Stimulated activated naive CD8-positive, alpha-beta T cell treated with anti-CD3 and anti-CD28 coated beads, Interleukin-15, Interleukin-2, amounts not matched to agents 100 U/mL and 50 U/mL, for 24 hours (primary cell): ENCODE data around the gene TTC1.
"Not testable (repeated sequence)": the region's sequence is repeated elsewhere in the genome, so short reads cannot be mapped to it uniquely, and the experiment has no call there.

ENCODE experiments used
- ATAC-seq: fragments of 150-1000 bp; cut with Tn5 transposase; one replicate; pipeline ENCODE4 v1.10.0; 2021
- DNase-seq: peaks from one replicate; pipeline ENCODE4 v3.0.0; 2021

TTC1 gene

GRCh38 chr5:160042671-160043070, 33.7 kb downstream of the TTC1 start:
- ATAC-seq (no peak), DNase-seq (no peak)

DNA sequence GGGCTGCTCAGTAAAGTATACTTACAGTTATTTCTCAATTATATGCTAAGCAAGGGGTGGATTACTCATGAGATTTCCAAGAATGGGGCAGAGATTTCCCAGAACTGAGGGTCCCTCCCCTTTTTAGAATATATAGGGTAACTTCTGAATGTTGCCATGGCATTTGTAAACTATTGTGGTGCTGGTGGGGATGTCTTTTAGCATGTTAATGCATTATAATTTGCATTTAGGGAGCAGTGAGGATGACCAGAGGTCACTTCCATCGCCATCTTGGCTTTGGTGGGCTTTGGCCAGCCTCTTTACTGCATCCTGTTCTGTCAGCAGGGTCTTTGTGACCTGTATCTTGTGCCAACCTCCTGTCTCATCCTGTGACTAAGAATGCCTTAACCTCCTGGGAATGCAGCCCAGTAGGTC, 35.5 kb downstream of the TTC1 start:
- no peak for ATAC-seq
- DNase-seq: no peak

DNA sequence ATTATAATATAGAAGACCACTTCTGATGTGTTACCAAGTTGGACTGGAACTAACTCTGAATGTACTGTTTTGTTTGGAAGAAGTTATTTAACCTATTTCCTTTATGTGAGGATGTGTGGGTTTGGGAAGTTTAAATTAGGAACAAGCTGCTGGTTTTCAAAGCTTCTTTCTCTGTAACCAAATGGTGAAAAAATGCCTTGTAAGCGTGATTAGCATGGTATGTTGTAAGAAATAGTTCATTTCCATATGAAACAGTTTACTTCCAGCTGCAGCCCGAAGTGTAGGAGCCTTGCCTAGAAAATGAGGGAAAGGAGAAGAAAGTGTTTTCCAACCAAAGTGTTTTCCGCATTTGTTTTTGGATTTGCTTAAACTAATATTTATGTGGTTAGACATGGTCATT, 36.0 kb downstream of the TTC1 start:
- DNase-seq (no peak), ATAC-seq (no peak)

- DNase-seq (no peak), ATAC-seq (no peak)
Observed at GRCh38 chr5:160047423-160047822, 38.5 kb downstream of the TTC1 start.

GRCh38 chr5:160048131-160048530, 39.2 kb downstream of the TTC1 start:
- DNase-seq: no peak
- no peak for ATAC-seq

GRCh38 chr5:160049099-160049498, 40.2 kb downstream of the TTC1 start:
- DNase-seq: no peak
- no peak for ATAC-seq

- DNase-seq (no peak), ATAC-seq (no peak)
Observed at GRCh38 chr5:160054047-160054446, 45.1 kb downstream of the TTC1 start.

DNA sequence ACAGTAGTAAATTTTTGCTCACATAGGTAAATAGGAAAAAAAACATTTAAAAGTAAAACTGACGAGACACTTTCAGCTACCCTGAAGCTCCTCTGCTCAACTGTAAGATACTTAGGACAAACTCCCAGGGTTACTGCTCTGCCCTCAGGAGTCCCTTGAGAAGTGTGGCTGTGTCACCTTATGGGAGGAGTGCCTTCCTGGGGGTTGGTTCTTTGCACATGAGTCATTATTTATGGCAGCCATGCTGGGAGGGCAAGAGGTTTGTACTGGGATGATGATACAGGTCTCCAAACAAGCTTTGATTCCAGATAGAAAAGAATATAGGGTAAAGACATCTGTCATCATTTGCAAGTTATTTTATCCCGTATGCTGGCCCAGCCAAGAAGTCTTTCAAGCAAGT, 45.9 kb downstream of the TTC1 start:
- ATAC-seq: no peak
- DNase-seq: no peak

DNA sequence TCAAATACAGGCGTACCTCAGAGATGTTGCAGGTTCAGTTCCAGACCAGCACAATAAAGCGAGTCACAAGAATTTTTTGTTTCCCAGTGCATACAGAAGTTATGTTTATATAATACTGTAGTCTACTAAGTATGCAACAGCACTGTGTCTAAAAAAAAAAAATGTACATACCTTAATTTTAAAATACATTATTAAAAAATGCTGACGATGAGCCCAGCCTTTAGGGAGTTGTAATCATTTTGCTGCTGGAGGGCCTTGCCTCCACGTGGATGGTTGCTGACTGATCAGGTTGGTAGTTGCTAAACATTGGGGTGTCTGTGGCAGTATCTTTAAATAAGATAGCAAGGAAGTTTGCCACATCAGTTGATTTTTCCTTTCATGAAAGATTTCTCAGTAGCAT, 48.3 kb downstream of the TTC1 start:
- DNase-seq (no peak), ATAC-seq (no peak)

GRCh38 chr5:160060001-160060400, 51.1 kb downstream of the TTC1 start:
- ATAC-seq (no peak), DNase-seq (no peak)

GRCh38 chr5:160061770-160062169, 52.8 kb downstream of the TTC1 start:
- DNase-seq (no peak), ATAC-seq (no peak)

- no peak for DNase-seq
- no peak for ATAC-seq
Observed at GRCh38 chr5:160064417-160064810, 55.5 kb downstream of the TTC1 start.

DNA sequence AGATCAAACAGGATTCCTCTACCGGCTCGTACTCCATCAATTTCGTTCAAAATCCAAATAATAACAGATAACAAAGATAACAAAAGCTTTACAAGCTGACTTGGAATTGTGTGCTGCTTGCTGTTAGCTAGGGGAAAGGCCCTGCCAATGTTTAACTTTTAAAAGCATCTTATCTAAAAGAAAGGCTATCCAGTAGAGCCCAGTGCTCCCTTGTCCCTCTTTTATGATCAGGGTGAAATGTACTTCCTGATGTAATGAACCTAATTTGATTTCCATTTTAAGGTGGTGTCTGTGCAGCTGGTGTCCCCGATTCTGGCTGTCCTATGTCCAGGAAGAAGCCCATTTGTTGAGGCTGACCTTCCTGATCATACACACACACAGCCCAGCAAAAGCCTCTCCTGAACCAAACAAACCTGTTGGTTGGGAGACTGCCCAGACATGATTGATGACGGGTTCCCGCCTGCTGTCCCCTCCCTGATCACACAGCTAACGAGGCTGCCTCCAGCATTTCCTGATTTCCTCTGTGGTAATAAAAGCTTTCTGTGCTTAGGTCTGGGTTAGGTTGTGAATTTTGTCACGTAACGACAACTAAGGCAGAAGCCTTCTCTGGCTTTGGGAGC, 56.2 kb downstream of the TTC1 start:
- no peak for DNase-seq
- no peak for ATAC-seq

DNA sequence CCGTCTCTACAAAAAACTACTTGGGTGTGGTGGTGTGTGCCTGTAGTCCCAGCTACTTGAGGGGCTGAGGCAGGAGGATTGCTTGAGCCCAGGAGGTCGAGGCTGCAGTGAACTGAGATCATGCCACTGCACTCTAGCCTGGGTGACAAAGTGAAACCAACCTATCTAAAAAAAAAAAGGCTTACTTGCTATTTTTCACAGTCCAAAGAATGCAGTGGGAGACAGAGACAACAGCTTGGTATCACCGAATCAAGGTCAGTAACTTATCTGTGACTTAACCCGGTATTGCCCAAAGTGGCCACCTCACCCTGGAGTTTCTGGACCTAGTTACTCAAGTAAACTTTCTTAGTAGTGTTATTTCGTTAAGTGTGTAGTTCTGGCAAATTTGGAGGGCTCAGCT, 60.2 kb downstream of the TTC1 start:
- ATAC-seq, DNase-seq: not testable (repeated sequence)

GRCh38 chr5:160071516-160071915, 62.6 kb downstream of the TTC1 start:
- DNase-seq (no peak), ATAC-seq (no peak)

- DNase-seq (no peak), ATAC-seq (no peak)
Observed at GRCh38 chr5:160071916-160072315, 63.0 kb downstream of the TTC1 start.

DNA sequence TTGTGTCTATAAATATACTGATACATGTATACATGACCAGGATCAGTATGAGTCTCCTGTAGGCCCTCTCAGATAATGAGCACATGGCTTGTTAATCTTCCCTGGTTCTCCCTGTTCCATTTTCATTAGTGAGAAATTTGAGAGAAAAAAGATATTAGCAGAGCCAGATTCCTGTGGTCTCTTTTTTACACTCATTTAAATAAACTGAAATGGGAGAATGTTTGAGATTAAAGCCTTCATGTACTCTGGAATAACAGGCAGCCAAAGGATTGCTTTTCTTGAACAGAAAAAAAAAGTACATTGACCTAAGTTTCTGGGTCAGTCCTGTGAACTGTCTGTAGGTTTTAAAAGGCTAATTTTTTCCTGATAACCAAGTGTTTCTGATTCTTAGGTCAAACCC, 66.1 kb downstream of the TTC1 start:
- DNase-seq: no peak
- no peak for ATAC-seq

DNA sequence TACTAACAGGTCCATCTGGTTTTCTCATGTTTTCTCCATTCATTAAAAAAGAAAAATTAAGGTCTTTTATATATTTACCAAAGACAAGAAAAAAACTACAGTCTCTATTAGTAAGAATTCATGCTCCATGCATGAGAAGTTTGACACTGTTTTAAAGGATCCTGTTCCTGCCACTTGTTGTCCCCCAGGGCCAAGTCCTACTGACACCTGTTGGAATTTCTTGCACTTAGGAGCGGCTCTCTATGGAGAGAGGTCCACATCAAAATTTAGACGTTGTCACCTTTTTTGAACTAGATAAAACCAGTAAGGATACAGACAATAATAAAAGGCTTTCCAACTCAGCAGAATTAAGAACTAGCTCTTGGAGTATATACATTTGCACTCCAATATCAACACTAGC, 68.1 kb downstream of the TTC1 start:
- ATAC-seq (no peak), DNase-seq (no peak)

DNA sequence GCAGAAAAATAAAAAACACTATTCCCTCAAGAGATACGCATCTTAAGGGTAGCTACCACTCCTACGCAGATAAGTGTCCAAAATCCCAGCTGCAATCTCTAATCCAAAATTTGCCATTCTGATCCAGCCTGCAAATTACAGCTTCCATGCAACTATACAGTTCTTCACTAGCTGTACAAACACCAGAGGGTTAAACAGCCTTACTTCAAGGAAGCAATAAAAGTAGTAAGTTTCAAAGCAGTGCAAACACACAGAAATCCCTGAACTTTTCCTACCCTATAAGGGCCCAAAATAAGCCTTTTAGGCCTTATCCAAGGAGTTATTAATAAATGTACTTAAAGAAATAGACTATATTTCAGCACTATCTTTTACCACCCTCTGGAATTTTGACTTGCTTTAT, 70.8 kb downstream of the TTC1 start:
- no peak for DNase-seq
- no peak for ATAC-seq

- no peak for ATAC-seq
- DNase-seq: no peak
Observed at GRCh38 chr5:160081495-160081894, 72.6 kb downstream of the TTC1 start.

- no peak for ATAC-seq
- no peak for DNase-seq
Observed at GRCh38 chr5:160082614-160083500, 73.9 kb downstream of the TTC1 start.

DNA sequence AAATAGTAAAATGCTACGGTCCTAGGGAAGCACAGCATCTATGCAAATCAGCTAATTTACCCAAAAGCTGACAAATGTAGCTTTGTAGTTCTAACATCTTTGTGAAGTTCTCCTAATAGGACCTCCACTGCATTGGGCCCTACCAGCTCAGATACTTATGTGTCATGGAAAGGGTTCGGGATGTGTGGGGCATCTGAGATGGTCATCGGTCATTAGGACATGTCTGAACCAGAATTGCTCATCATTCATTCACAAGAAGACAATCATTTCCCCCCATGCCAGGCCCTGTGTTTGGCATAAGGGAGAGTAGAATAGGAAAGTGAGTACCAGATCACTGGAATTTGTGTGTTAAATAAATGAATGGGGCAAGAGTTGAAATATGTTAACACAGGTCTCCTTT, 74.6 kb downstream of the TTC1 start:
- ATAC-seq: no peak
- no peak for DNase-seq

DNA sequence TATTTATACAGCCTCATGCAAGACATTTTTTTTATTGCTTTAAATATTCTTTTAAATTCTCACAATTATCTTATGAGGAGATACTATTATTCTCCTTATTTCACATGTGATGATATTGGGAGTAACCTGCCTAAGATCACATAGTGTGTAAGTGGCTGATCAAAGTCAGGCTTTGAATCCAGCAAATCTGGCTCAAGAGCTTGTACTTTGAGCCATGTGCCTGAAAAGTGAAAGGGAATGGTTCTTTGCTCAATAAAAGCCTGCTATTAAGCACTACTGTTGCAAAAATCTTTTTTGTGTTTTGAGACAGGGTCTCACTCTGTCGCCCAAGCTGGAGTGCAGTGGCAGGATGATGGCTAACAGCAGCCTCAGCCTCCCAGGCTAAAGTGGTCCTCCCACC, 75.2 kb downstream of the TTC1 start:
- DNase-seq (no peak), ATAC-seq (no peak)

DNA sequence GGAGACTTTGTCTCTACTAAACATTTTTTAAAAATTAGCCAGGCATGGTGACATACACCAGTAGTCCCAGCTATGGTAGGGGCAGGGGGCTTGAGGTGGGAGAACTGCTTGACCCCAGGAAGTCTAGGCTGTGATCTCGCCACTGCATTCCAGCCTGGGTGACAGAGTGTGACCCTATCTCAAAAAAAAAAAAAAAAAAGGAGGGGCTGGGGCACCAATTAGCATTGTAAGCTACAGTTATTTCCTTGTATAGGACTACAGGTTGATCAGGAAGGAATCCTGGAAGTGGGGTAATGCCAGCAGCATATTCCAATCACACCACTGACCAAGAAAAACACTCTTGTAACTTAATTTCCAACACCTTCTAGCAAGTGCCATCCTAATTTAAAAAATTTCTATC, 78.3 kb downstream of the TTC1 start:
- ATAC-seq (no peak), DNase-seq (no peak)
